Daoy (cell line): ENCODE results near the gene SNX30. TPM values are rescaled to one million over a fixed set of nuclear protein-coding genes. Genes with fewer than 3 reads are reported as not detected.

Experiments
- DNase-seq: peaks from one replicate; pipeline ENCODE4 v3.0.0-alpha.2; 2015; ENCODE audit warnings: low read depth
- total RNA-seq: library from RNA; depleted of rRNA; stranded (reverse); fragments of >200 nt; shearing (Covaris generic); gene quantifications from 2 replicates; pipeline ENCODE4 v1.2.3, GENCODE V29; 2014

Gene SNX30
- total RNA-seq, 1 experiment from 2014 or later = 17.1 TPM

GRCh38 chr9:112856843-112857242, 106.3 kb downstream of the SNX30 start:
- no peak for DNase-seq

DNA sequence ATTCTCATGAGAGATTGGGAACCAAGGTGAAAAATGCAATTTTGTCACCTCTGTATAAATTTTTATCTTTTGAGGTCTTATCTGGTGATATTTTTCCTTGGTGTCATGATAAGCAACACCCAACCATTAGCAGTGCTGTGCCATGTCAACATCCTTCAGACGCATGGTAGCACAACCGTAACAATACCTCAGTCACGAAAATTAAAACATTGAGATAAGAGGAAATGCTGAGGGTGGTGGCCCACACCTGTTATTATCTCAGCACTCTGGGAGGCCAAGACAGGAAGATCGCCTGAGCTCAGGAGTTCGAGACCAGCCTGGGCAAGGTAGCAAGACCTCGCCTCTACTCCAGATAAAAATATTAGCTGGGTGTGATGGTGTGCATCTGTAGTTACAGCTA, 107.4 kb downstream of the SNX30 start:
- no peak for DNase-seq

DNA sequence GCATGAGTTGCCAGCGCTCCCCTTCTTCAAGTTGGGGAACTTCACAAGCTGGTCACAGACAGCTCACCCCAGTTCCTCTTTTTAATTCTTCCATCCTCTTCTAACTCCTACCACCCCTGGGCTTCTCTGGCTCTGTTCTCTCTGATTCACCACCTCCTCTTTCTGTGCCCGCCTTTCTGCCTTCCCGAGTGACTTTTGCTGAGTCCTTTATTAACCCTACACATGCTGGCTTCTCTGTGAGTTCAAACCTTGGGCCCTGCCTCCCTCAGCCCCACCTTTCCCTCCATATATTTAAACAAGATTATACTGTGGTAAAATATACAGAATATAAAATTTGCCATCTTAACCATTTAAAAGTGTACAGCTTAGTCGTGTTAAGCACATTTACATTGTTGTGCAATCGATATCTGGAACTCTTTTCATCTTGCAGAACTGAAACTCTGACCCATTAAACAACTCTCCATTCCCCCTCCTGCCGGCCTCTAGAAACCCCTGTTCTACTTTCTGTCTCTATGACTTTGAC, 108.1 kb downstream of the SNX30 start:
- no peak for DNase-seq

DNA sequence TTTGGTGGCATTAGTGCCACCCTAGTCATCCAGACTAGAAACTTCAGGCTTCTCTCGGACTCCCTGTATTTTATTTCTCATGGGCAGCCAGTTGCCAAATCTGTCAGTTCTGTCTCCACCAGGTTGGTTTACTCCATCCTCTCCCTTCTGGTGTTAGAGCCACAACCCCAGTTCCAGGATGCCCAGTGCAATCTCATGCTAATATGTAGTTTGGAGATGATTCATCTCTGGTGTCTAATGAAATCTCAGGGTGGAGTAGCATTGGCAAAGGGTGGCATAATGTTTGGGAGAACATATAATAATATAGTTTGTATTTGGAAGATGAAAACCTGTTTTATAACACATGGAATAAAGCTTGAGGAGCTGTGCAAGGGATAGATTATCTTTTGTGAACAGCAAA, 109.9 kb downstream of the SNX30 start:
- DNase-seq = no peak

- no peak for DNase-seq
Measured at GRCh38 chr9:112861155-112861554, 110.6 kb downstream of the SNX30 start.

DNA sequence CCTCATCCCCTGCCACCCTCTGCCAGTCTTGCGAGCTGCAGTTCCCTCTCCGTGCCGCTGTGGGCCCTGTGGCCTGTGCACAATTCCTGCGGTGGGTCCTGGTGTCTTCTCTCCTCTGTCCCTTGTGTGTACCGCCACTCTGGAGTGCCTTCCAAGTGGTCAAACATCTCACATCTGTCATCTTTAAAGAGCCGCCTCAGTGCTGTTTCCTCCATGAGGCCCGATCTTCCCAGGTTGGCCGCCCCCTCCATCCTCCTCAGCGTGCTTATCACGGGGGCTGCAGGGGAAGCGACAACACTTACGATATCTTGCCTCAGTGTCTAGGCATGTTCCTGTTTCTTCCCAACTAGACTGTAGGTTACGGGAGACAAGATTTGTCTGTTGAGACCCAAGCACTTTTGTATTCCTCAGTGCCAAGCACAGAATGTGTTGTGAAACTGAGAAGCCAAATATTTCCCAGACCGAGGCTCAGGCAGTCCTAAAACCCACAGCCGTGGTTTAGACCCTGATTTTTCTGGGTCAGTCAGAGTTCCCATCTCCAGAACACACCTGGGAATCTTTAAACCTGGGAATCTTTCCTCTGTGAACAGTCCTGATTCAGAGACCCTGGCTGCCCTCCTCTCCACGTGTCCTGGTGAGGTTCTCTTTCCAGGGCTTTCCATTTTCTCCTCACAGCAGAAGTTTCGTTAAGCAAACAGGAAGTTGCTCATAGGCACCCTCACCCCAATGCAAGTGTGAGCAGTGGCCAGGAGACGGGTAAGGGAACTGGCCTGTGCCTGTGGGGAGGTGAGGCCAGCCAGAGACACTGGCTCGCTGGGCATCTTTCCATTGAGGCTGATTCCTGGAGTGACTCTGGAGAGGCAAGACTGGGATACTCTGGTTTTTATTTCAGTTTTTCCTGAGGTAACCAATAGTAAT, 111.3 kb downstream of the SNX30 start:
- DNase-seq = peak; percentile 26

DNA sequence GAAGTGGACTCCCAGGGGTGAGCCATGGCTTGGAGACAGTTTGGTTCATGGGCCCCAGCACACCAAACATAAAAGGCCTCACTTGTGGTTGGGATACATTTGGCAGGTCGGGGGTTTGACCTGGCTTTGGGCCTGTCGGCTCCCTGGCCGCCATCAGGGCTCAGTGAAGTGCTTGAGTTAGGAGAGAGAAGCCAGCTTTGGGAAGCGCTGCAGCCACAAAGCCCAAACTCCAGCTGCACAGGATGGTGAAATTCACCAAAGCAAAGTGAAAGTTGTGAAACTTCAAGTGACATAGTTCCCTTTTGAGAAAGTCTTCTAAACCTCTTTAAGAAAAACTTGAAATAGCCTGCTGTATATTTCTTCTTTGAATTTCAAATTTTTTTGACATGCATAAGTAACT, 112.7 kb downstream of the SNX30 start:
- DNase-seq = no peak

- no peak for DNase-seq
Measured at GRCh38 chr9:112863746-112864145, 113.2 kb downstream of the SNX30 start.

- DNase-seq = no peak
Measured at GRCh38 chr9:112864403-112864802, 113.8 kb downstream of the SNX30 start.

- no peak for DNase-seq
Measured at GRCh38 chr9:112864982-112865381, 114.4 kb downstream of the SNX30 start.

- DNase-seq = peak; percentile 27
Measured at GRCh38 chr9:112866662-112867274, 116.2 kb downstream of the SNX30 start.

DNA sequence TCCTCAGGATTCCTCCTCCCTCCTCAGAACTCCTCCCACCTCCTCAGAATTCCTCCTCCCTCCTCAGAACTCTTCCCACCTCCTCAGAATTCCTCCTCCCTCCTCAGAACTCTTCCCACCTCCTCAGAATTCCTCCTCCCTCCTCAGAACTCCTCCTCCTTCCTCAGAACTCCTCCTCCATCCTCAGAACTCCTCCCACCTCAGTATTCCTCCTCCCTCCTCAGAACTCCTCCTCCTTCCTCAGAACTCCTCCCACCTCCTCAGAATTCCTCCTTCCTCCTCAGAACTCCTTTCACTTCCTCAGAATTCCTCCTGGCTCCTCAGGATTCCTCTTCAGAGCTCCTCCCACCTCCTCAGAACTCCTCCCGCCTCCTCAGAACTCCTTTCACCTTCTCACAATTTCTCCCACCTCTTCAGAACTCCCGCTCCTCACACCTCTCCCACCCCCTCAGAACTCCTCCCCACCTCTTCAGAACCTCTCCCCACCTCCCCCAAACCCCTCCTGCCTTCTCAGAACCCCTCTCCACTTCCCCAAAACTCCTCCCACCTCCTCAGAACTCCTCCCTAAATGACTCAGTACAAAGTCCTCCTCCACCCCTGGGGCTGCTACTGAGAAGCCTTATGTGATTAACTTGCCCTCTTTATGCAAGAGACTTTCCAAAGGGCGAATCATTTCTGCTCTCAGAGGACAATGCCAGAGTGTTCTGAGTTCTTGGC, 116.9 kb downstream of the SNX30 start:
- DNase-seq = peak; percentile 73

GRCh38 chr9:112868461-112868860, 117.9 kb downstream of the SNX30 start:
- no peak for DNase-seq

GRCh38 chr9:112869041-112869529, 118.5 kb downstream of the SNX30 start:
- no peak for DNase-seq

DNA sequence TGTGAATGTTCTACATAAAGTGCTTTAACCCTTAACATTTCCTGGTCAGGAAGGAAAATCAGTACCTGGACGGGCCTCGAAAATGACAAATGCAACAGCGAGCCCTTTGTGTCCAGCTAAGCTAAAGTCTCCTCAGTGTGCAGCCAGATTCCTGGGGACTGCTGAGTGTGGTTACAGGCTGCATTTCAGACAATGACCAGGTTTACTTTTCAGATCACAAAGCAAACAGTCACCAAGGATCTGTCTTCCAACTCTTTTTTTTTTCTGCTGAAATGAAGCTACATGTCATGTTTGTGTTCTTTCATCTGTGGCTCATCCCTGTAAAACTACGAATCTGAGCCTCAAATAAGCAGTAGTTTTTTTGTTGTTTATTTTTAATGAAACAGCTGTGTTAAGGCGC, 119.4 kb downstream of the SNX30 start:
- no peak for DNase-seq

DNA sequence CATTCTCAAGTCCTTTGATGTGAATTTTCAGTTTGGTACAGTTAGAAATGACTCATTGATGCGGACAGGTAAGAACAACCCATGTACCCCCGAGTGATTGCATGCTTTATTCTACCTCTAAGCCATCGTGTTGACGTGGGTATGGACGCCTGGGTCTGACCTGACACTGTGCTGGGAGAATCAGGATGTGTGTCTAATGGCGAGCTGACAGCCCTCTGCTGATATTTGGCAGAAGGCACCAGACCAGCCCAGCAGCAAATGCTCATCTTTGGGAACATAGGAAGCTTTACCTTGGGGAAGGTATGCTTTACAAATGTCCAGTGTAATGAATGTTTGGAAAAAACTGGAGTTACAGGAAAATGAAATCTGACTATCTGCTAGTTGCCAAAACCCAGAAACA, 120.0 kb downstream of the SNX30 start:
- DNase-seq = no peak

DNA sequence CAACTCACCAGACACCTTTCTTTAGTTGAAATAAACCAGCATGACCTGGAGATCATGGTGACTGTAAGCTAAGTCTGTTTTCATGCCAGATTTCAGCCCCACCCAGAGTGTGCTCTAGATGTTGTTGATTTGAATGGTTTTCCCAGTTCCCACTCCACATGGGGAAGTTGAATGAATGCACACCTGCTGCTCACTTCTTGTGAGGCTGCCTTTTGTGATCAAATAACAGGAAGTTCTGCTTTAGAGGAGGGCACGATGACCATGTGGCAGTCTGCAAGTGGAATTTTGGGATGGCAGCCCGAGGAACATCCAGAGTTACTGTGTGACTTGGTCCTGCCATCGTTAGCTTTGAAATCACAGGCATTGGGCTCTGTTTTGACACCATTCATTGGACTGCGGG, 121.5 kb downstream of the SNX30 start:
- DNase-seq = no peak

- no peak for DNase-seq
Measured at GRCh38 chr9:112873773-112874405, 123.3 kb downstream of the SNX30 start.

DNA sequence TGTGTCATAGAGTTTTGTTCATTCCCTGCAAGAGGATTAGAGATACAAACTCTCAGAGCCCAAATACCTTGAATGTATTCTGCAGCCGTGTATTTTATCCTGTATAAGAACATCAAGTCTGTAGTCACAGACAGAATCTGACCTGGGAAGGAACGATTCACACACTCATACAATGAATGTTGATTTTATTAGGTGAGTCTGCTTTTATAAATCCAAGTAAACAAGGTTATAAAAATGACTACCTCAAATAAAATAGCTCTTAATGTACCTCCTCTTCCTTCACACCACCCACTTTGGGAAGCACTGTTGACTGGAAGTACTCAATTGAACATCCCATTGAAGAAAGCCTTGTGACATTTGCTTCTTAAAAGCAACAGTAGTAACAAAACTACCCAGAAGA, 128.2 kb downstream of the SNX30 start:
- no peak for DNase-seq

- DNase-seq = no peak
Measured at GRCh38 chr9:112880650-112881049, 130.1 kb downstream of the SNX30 start.

GRCh38 chr9:112881331-112881730, 130.8 kb downstream of the SNX30 start:
- DNase-seq = peak; percentile 54

DNA sequence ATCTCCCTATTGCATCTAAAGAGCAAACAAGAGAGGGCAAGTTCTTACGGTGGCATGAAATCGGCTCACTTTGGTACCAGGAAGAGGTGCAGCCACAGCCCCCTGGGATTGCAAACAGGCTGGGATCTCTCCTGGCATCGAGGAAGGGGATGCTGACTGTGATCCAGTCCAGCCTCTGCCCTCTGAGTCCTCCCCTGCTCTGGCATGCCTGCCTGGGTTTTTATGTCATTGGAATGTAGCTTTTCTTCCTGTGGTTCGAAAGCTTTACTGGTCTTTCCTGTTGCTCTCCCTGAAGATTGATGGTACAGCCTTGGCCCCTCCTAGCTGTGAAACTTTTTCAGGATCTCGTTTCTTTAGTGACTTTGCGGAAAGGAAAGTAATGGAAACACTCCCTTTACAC, 133.5 kb downstream of the SNX30 start:
- DNase-seq = peak; percentile 54
